HepG2 (cell line): ENCODE data around the gene AGRN. TPM values are rescaled to one million over a fixed set of nuclear protein-coding genes. Genes with fewer than 3 reads are reported as not detected.
A peak's percentile ranks its signal among the peaks of the same experiment; 100 is the strongest.

Experiments
- CEBPB ChIP-seq: IDR thresholded peaks from 2 replicates; pipeline ENCODE4 v1.6.1; 2011; ENCODE audit warnings: low read depth, low read length, improper control_type of control experiment, borderline replicate concordance
- ESRRA ChIP-seq: sonication (generic); formaldehyde crosslinking; IDR thresholded peaks from 2 replicates; pipeline ENCODE4 v1.5.1; 2020; ENCODE audit warnings: mild to moderate bottlenecking, low read depth, missing genetic modification reagents
- ETV5 ChIP-seq: IDR thresholded peaks from 2 replicates; pipeline ENCODE4 v1.6.1; 2018; ENCODE audit warnings: missing biosample characterization, missing genetic modification reagents, inconsistent platforms, borderline replicate concordance
- HNRNPL ChIP-seq: fragments of 200-400 bp; formaldehyde crosslinking; IDR thresholded peaks from 2 replicates; pipeline ENCODE4 v1.6.1; 2017; ENCODE audit warnings: mild to moderate bottlenecking, low read depth, low read length
- HNRNPLL ChIP-seq: fragments of 200-400 bp; formaldehyde crosslinking; IDR thresholded peaks from 2 replicates; pipeline ENCODE4 v1.6.1; 2017; ENCODE audit warnings: mild to moderate bottlenecking, low read depth, low read length; ENCODE audit not compliant: poor library complexity, severe bottlenecking
- IKZF4 ChIP-seq: sonication (generic); formaldehyde crosslinking; IDR thresholded peaks from 2 replicates; pipeline ENCODE4 v1.5.1; 2020; ENCODE audit warnings: borderline replicate concordance, mild to moderate bottlenecking, low read depth, missing genetic modification reagents; ENCODE audit errors: not compliant biosample characterization
- MED1 ChIP-seq: sonication (generic); formaldehyde crosslinking; IDR thresholded peaks from 2 replicates; pipeline ENCODE4 v1.4.0; 2020; ENCODE audit warnings: missing genetic modification reagents
- MED8 ChIP-seq: sonication (generic); formaldehyde crosslinking; IDR thresholded peaks from 2 replicates; pipeline ENCODE4 v1.8.1; 2023; ENCODE audit warnings: mild to moderate bottlenecking, missing genetic modification reagents; ENCODE audit not compliant: insufficient replicate concordance
- MEF2D ChIP-seq: sonication (generic); formaldehyde crosslinking; IDR thresholded peaks from 2 replicates; pipeline ENCODE4 v1.5.1; 2020; ENCODE audit warnings: mild to moderate bottlenecking, missing genetic modification reagents
- SP5 ChIP-seq: IDR thresholded peaks from 2 replicates; pipeline ENCODE4 v1.6.1; 2016; ENCODE audit warnings: low read depth, borderline replicate concordance
- YEATS4 ChIP-seq: sonication (generic); formaldehyde crosslinking; IDR thresholded peaks from 2 replicates; pipeline ENCODE4 v1.4.0; 2020; ENCODE audit warnings: missing genetic modification reagents, borderline replicate concordance
- ZBTB20 ChIP-seq: sonication (generic); formaldehyde crosslinking; IDR thresholded peaks from 2 replicates; pipeline ENCODE4 v1.8.1; 2023; ENCODE audit warnings: missing genetic modification reagents, low read depth, mild to moderate bottlenecking, borderline replicate concordance
- ZFX ChIP-seq: sonication (generic); formaldehyde crosslinking; IDR thresholded peaks from 2 replicates; pipeline ENCODE4 v1.4.0; 2020; ENCODE audit warnings: mild to moderate bottlenecking, low read depth, missing genetic modification reagents, moderate library complexity
- ZNF546 ChIP-seq: sonication (generic); formaldehyde crosslinking; conservative IDR thresholded peaks from 2 replicates; pipeline ENCODE4 v1.8.1; 2023; ENCODE audit warnings: mild to moderate bottlenecking, missing genetic modification reagents
- polyA plus RNA-seq, 8 experiments: library from polyadenylated mRNA; depleted of rRNA in 3 of 8; stranded (reverse) in 7 of 8; unstranded in 1 of 8; fragments of >200 nt; fragmentation: Illumina TruSeq in 4 of 8; extraction: Trizol in 4 of 8; gene quantifications; 2 replicates each; pipeline versions ENCODE4 v1.2.1 to v1.2.3, GENCODE V29; 2011 to 2016; ENCODE audit warnings: low read depth in 4 of 8, missing spikeins in 1 of 8, mixed read lengths in 1 of 8; ENCODE audit not compliant: insufficient read depth in 1 of 8
- total RNA-seq, 5 experiments: library from RNA; depleted of rRNA; stranded (reverse); fragments of >200 nt; fragmentation: Illumina TruSeq; extraction: Trizol; gene quantifications; 2 replicates each; pipeline ENCODE4 v1.2.3, GENCODE V29; 2016; ENCODE audit warnings: low read depth in 1 of 5
- TF ChIP-seq, protein P1 (sequence below): sonication (generic); formaldehyde crosslinking; IDR thresholded peaks from 2 replicates; pipeline ENCODE4 v1.4.0; 2020; ENCODE audit warnings: missing genetic modification reagents, low read depth, mild to moderate bottlenecking, borderline replicate concordance
- TF ChIP-seq, protein P2 (sequence below): sonication (generic); formaldehyde crosslinking; IDR thresholded peaks from 2 replicates; pipeline ENCODE4 v1.4.0; 2020; ENCODE audit warnings: missing genetic modification reagents
- TF ChIP-seq, protein P3 (sequence below): sonication (generic); formaldehyde crosslinking; IDR thresholded peaks from 2 replicates; pipeline ENCODE4 v1.4.0; 2020; ENCODE audit warnings: mild to moderate bottlenecking, missing genetic modification reagents, borderline replicate concordance
- TF ChIP-seq, protein P4 (sequence below): sonication (generic); formaldehyde crosslinking; IDR thresholded peaks from 2 replicates; pipeline ENCODE4 v1.8.0; 2022; ENCODE audit warnings: mild to moderate bottlenecking, missing genetic modification reagents, borderline replicate concordance

AGRN gene
- total and polyA plus RNA-seq, 2 of the 13 experiments (the other 11 are each of a cell fraction or from before 2014, with no cell fraction given) = 29.8 to 65.2 TPM

DNA sequence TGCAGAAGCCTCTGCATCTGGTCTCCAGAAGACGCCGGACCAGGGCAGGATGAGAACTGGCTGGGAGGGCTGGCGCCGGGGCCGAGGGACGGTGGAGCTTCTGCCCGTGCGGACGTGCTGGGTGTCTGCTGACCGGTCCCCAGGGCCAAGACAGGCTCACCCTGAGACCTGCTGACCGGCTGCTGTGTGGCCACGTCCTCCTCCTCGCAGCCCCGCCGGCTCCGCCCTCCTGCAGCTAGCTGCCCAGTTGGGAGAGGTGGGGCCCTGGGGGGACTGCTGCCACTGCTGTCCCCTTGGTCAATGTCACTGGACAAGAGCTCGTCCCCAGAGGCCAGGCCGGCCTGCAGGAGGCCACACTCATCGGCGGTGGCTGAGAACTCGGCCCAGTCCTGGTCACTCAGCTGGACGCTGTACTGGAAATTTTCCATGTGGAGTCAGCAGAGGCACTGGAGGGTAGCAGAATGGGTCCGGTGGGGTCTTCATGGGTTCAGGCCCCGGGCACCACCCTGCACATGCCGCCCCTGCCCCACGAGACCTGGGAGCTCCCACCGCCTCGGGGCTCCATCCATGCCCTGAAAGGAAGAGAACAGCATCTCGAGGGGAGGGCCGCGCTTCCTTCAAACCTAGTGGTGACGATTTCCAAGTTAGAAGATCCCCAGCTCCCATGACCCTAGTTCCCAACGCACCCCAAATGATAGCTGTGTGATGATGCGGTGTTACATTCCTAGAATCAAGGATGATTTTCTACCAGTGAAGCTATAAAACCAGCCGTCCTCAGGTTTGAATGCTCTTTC, 39.1 kb upstream of the AGRN start (continued):
- TF ChIP-seq, protein P1, sequence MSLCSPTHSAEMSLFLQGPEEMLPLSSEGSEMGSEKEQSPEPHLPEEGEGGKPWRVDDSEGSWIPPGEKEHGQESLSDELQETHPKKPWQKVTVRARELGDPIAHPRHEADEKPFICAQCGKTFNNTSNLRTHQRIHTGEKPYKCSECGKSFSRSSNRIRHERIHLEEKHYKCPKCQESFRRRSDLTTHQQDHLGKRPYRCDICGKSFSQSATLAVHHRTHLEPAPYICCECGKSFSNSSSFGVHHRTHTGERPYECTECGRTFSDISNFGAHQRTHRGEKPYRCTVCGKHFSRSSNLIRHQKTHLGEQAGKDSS = peak; percentile 70; the same call in 1 of the 2 replicates
- 0 out of 2 replicates have a peak, but pooled peaks have one; percentile 16 for TF ChIP-seq ZNF546
- 0 out of 2 replicates have a peak, but pooled peaks have one; percentile 39 for TF ChIP-seq ESRRA
- 0 out of 2 replicates have a peak, but pooled peaks have one; percentile 50 for TF ChIP-seq MEF2D (CRISPR knock-in tag)
- TF ChIP-seq, protein P2, sequence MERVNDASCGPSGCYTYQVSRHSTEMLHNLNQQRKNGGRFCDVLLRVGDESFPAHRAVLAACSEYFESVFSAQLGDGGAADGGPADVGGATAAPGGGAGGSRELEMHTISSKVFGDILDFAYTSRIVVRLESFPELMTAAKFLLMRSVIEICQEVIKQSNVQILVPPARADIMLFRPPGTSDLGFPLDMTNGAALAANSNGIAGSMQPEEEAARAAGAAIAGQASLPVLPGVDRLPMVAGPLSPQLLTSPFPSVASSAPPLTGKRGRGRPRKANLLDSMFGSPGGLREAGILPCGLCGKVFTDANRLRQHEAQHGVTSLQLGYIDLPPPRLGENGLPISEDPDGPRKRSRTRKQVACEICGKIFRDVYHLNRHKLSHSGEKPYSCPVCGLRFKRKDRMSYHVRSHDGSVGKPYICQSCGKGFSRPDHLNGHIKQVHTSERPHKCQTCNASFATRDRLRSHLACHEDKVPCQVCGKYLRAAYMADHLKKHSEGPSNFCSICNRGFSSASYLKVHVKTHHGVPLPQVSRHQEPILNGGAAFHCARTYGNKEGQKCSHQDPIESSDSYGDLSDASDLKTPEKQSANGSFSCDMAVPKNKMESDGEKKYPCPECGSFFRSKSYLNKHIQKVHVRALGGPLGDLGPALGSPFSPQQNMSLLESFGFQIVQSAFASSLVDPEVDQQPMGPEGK (CRISPR knock-in tag) = peak; percentile 76
- peak; percentile 7; the same call in 1 of the 2 replicates for TF ChIP-seq ETV5 (CRISPR knock-in tag)
- TF ChIP-seq HNRNPL = peak; percentile 55; the same call in 1 of the 2 replicates
- peak; percentile 38 for TF ChIP-seq HNRNPLL
- no peak for TF ChIP-seq MED8
- peak; percentile 20; the same call in 1 of the 2 replicates for TF ChIP-seq YEATS4 (CRISPR knock-in tag)
- TF ChIP-seq, protein P3, sequence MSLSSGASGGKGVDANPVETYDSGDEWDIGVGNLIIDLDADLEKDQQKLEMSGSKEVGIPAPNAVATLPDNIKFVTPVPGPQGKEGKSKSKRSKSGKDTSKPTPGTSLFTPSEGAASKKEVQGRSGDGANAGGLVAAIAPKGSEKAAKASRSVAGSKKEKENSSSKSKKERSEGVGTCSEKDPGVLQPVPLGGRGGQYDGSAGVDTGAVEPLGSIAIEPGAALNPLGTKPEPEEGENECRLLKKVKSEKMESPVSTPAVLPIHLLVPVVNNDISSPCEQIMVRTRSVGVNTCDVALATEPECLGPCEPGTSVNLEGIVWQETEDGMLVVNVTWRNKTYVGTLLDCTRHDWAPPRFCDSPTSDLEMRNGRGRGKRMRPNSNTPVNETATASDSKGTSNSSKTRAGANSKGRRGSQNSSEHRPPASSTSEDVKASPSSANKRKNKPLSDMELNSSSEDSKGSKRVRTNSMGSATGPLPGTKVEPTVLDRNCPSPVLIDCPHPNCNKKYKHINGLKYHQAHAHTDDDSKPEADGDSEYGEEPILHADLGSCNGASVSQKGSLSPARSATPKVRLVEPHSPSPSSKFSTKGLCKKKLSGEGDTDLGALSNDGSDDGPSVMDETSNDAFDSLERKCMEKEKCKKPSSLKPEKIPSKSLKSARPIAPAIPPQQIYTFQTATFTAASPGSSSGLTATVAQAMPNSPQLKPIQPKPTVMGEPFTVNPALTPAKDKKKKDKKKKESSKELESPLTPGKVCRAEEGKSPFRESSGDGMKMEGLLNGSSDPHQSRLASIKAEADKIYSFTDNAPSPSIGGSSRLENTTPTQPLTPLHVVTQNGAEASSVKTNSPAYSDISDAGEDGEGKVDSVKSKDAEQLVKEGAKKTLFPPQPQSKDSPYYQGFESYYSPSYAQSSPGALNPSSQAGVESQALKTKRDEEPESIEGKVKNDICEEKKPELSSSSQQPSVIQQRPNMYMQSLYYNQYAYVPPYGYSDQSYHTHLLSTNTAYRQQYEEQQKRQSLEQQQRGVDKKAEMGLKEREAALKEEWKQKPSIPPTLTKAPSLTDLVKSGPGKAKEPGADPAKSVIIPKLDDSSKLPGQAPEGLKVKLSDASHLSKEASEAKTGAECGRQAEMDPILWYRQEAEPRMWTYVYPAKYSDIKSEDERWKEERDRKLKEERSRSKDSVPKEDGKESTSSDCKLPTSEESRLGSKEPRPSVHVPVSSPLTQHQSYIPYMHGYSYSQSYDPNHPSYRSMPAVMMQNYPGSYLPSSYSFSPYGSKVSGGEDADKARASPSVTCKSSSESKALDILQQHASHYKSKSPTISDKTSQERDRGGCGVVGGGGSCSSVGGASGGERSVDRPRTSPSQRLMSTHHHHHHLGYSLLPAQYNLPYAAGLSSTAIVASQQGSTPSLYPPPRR (CRISPR knock-in tag) = peak; percentile 36; the same call in 1 of the 2 replicates
- peak; percentile 75 for TF ChIP-seq ZFX
- TF ChIP-seq MED1 = peak; percentile 53
- TF ChIP-seq IKZF4 (CRISPR knock-in tag) = no peak
- TF ChIP-seq, protein P4, sequence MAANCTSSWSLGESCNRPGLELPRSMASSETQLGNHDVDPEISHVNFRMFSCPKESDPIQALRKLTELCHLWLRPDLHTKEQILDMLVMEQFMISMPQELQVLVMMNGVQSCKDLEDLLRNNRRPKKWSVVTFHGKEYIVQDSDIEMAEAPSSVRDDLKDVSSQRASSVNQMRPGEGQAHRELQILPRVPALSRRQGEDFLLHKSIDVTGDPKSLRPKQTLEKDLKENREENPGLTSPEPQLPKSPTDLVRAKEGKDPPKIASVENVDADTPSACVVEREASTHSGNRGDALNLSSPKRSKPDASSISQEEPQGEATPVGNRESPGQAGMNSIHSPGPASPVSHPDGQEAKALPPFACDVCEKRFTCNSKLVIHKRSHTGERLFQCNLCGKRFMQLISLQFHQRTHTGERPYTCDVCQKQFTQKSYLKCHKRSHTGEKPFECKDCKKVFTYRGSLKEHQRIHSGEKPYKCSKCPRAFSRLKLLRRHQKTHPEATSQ (CRISPR knock-in tag) = no peak
- no peak for TF ChIP-seq CEBPB
- TF ChIP-seq ZBTB20 (CRISPR knock-in tag) = peak; percentile 62; the same call in 1 of the 2 replicates
- TF ChIP-seq SP5 (CRISPR knock-in tag) = peak; percentile 73
